ENCODE measurements around the gene PRSS50.

The PRSS50 gene

GRCh38 chr3:46736006-46736872 lies 18.6 kb upstream of the PRSS50 start:
- no peak for TF ChIP-seq CTCF (IDR thresholded peaks at IDR 0.05; ENCODE audit: insufficient read depth, missing control alignments)
- DNase-seq (ENCODE audit: insufficient read length, low spot score): no peak
- no peak for FAIRE-seq

DNA sequence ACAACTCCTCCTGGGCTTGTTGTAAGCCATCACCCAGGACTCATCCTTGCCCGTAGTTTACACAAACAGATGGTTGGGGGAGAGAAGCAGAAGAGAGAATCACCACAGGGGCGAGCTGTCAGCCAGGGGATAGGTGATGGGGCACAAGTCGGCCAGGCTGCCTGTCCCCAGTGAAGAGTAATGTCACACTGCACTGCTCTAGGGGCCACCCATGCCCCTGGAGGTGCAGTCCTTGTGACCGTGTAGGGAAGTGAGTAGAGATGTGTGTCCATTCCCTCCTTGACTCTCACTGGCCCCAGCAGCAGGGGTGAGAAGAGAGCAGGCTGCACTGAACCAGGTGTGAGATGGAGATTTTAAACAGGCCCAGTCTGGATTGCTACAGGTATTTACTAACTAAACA lies 17.1 kb upstream of the PRSS50 start:
- TF ChIP-seq CTCF (IDR thresholded peaks at IDR 0.05; ENCODE audit: insufficient read depth, missing control alignments): no peak
- DNase-seq (ENCODE audit: insufficient read length, low spot score) (no peak), FAIRE-seq (no peak)

DNA sequence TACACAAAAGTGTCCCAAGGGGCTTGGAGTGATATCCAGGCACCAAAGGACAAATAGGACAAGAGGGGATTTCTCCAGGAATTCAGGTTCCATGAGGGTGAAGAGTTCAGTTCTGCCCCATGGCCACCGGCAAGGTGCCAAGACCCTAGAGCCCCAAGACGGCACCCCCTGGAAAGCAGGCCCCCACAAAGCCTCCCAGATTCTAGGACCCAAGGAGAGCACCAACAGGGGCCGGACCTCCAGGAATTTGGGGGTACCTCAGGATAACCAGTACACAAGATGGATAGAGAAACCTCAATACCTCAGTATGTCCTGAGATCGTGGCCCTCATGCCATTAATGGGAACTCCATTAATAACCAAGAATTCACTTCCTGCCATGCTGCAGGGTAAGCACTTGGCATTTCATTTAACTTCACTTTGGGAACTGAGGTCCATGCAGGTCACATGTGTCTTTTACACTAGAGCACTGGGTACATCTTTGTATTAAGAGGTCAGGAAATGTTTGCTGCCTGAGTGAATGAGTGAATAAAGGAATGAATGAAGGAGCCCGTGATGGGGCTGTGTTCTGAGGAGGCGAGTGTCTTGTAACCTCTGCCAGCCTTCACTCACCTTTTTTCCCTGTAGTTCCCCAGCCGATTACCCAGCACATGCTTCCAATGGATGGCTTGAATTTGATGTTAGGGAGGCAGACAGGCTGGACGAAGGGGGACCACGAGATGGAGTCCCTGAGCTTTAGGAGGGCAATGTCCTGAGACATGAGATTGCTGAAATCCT lies 15.5 kb upstream of the PRSS50 start:
- FAIRE-seq: no peak
- peak; percentile 3 for TF ChIP-seq CTCF (IDR thresholded peaks at IDR 0.05; ENCODE audit: insufficient read depth, missing control alignments)
- DNase-seq (ENCODE audit: insufficient read length, low spot score): no peak

- FAIRE-seq (no peak), DNase-seq (ENCODE audit: insufficient read length, low spot score) (no peak)
- no peak for TF ChIP-seq CTCF (IDR thresholded peaks at IDR 0.05; ENCODE audit: insufficient read depth, missing control alignments)
Observed at GRCh38 chr3:46731795-46732194, 14.1 kb upstream of the PRSS50 start.

DNA sequence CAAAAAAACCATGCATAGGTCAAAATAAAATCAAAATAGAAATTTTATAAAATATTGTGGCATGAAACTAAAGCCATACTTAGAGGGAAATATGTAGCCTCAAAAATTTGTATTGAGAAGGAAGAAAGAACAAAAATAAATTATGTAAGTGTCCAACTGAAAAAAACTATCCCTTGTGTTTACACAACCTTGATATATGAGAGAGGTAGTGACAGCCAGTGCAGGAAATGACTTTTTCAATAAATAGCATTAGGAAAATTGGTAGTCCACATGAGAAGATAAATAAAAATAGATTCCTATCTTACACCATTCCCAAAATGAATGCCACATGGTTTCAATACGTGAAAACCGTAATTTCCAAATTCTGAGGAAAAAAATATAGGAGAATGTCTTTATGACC lies 13.2 kb upstream of the PRSS50 start:
- TF ChIP-seq CTCF (IDR thresholded peaks at IDR 0.05; ENCODE audit: insufficient read depth, missing control alignments): no peak
- DNase-seq (ENCODE audit: insufficient read length, low spot score): no peak
- FAIRE-seq: no peak

DNA sequence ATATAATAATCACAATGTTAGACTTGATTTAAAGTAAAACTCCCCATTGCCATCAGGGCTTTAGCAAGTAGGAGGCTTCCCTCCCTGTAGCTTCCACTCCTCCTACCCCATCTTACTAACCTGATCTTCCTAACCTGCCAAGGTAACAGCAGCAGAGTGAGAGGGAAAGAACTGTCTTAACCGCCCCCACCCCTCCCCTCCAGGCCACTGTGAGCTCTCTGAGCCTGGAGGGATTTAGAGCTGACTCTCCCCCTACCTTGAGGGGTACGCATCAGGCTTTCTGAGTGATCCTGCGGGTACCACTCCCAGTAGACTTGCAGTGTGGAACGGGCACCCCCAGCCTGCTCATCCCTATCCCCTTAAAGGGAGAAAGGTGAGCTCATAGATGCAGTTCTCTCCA lies 11.4 kb upstream of the PRSS50 start:
- TF ChIP-seq CTCF (IDR thresholded peaks at IDR 0.05; ENCODE audit: insufficient read depth, missing control alignments): no peak
- DNase-seq (ENCODE audit: insufficient read length, low spot score) (no peak), FAIRE-seq (no peak)
